Pulmonary artery endothelial cell (primary cell): ENCODE measurements around the gene GNAZ. TPM values are rescaled to one million over a fixed set of nuclear protein-coding genes. Genes with fewer than 3 reads are reported as not detected.

Experiments used
- DNase-seq: peaks from one replicate; pipeline ENCODE4 v3.0.0-alpha.2; 2011; ENCODE audit warnings: low read depth, low spot score
- total RNA-seq: library from RNA; depleted of rRNA; stranded (reverse); fragments of >200 nt; gene quantifications from 2 replicates; pipeline ENCODE4 v1.2.3, GENCODE V29; 2014

The GNAZ gene
- total RNA-seq, 1 donor from 2014 or later: 2.8 TPM

DNA sequence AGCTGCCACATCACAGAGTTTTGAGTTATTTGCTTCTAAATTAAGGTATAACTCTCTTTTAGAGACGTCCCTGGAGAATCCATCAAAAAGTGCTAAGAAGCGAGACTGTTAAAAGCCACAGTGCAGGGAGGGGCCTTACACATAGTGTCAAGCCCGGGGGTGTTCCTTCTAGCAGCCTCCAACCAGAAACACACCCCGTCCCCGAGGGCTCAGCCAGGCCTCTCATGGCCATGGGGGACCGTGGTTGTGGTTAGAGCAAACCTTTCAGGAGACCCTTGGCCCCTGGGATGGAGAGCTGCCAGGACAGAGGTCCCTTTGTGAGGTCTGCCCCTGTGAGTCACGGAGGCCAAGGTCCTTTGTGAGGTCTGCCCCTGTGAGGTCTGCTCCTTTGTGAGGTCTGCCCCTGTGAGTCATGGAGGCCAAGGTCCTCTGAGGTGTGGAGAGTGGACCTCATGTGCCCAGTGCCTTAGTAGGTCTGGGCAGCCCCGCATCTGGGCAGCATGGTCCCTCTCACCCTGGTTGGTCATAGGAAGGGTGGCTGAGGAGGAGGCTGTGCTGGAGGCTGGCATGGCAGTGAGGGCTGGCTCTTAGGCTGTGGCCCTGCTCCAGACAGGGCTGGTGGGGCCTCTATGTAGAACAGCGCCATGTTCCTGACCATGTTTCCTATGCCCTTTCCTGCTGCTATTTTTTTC is 5.4 kb downstream of the GNAZ start:
- DNase-seq: no peak

DNA sequence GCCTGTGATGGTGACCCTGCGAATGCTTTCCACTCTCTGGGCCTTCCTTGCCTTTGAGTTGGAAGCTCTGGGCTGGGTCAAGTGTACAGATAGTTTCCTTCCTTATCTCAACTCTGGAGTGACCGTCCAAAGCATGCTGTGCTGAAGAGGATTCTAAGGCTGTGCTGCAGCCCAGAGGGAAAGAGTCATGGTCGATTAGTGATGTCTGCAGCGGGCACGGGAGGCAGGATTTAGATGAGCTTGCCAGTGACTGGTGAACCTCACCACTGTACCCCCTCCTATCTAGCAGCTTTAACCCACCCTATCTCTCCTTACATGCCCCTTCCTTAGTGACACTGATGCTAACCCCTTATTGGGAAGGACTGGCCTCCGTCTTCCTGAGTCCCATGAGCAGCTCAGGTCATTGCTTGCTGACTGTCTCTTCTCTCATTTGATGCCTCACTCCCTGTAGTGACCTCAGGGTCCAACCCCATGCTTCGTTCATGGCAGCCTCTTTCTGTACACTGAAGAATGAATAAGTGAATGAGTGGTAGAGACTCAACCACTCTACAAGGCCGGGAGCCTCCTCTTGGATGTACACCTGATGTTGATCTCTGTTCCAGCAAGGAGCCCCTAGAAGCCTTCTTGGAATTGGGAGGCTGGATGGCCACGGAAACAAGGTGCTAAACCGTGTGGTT is 6.7 kb downstream of the GNAZ start:
- no peak for DNase-seq

DNA sequence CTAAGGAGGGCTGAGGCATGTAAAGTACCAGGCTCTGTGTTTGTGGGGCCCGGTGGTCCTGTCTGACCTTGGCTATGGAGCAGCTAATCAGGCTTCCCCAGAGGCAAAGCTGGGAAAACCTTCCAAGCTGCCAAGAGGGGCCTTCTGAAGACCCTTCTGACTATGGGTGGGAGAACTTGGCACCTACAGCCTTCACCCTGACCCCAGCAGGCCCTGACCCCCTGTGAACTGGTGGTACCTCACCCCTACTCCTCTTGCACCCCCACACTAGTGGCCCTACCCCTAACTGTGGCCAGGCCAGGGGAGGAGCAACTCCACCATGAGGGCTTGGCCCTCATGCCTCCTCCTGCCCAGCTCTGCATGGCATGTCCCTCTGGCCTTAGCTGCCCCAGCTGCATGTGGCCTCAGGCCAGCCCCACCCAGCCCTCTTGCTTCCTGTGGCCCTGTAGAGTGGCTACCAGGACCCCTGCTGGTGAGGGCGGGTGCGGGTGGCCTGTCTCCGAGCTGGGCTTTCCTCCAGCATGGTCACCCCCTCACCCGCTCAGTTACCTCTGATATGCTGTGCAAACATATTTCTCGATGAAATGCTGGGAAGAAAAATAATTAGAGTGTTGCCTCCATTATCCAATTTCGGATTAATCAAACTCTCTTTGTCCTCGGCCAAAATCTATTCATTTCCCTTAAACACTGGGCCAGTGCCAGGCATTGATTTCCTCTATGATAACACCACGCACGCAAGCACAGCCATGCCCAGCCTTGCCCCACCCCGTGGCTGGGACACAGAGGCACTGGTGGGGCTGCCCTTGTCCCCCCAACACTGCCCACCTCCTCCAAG is 7.5 kb downstream of the GNAZ start:
- DNase-seq: no peak

DNA sequence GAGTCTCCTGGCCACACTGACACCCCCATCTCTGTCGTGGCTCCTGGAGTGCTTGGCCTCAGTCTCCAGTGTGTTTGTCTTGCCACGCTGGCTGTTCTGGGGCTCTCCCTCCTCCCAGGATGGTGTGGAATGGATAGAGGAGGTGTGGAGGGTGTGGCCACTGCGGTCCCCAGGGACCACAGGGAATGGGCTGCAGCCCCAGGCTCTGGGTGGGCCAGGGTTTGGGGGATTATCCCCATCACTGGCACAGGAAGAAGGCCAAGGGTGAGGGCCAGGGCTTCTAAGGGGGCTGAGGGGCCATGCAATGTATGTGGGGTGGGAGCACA is 8.1 kb downstream of the GNAZ start:
- DNase-seq: no peak

DNA sequence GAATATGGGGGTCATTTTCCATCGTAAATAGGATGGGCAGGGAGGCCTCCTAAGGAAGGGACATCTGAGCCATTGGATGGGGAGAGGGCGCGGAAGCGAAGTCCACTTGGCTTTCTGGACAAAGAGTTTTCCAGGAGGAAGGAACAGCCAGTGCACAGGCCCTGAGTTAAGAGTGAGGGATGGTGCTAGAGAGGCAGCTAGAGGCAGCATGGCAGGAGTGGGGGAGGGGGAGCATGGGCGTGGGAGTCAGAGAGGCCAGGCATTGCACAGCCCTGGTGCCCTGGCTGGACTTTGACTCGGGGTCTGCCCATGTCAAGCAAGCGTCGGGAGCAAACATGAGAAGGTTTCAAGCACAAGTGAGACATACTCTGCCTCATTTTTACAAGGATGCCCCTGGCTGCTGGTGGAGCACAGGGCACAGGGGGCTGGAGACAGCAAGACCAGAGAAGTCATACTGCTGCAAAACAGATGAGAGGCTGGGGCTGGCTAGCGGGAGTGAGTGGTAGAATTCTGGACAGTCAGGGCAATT is 9.0 kb downstream of the GNAZ start:
- DNase-seq: no peak

DNA sequence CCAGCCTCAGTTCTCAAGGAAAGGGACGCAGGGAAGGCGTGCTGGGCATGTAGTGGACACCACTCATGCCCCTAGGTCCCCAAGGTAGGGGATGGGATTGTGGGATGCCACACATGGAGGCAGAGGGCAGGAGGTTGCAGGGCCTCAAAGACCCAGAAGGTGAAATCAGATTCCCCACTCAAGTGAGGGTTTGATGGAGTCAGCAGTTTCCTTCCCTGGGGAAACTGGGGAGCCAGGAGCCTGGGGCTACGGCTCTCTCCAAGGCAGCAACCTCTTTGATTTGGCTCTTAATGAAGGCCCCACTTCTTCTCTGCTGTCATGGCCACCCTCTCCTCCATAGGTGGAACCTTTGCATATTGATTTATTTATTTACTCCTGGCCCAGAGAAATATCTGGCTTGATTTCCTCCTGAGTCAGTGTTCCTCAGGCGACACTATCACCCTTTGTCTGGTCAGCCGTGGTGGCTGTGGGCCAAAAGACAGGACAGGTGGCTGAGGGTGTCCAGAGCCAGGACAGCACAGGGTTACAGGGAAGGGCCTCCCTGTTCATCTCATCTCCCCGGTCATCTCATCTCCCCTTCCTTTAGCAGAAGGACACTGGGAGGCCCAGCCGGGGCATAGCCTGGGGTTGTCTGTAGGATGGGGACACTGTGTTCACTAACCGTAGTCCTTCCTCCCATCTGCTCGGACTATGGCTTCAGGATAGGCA is 9.6 kb downstream of the GNAZ start:
- no peak for DNase-seq

DNA sequence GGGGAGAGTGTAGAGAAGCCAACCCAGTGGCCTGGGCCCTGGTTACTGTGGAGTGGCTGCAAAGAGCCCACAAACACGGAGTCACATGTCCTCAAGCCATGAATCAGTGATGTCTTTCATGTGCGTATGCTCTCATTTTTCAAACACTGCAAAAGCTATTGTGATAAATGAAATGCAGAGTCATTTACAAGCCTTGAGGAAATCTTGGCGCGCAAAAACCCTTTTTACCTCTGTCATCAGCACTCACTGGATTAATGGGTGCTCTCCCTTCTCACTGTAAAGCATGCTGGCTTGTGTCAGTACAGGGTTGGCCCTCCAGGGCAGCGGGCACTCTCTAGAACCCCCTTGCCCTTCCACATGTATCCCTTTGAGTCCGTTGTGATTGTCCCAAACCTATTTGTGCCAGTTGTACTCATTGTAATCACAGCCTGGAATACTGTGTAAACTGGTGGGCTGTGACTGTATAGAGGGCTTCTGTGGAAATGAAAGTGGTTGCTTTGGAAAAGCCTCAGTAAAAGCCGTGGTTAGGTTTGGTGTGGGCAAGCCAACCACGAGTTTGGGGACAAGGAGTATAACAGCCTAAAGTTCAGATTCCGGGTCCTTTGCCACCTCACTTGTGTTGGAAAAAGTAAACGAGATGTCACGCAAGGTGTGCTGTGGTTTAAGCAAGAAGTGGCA is 10.4 kb downstream of the GNAZ start:
- DNase-seq: no peak

DNA sequence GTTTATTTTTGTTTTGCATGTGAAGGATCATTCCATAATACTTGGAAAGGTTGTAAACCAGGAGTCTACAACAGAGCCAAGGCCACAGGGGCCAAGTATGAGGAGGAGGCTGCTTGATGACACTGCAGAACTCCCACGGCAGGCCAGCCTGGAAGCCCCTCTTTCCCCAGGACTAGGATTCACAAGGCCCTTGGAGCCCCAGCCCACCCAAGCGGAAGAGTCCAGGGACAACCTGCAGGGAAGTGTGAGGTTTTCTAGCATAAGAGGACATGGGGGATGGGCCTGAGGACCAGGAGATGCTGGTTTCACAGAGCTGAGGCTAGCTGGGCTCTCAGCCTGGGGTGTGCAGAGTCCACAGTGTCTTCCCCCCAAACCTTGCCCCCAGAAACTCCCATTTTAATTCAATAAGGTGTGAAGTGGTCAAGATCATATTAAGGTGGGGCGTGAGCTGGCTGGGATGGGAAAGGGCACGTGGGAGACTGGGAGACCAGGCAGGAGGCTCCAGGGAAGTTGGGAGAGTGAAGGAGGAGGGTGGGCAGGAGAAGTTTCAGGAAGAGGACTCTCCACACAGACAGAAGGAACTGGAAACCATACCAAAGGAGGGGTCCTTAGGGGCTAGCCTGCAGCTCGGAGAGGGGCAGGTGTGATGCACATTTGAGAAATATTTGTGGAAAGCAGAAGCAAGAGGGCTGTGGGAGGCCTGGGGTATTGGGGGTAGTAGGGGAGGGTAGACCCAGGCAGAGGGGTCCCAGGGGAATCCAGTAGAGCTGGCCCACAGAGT is 12.4 kb downstream of the GNAZ start:
- DNase-seq: no peak

DNA sequence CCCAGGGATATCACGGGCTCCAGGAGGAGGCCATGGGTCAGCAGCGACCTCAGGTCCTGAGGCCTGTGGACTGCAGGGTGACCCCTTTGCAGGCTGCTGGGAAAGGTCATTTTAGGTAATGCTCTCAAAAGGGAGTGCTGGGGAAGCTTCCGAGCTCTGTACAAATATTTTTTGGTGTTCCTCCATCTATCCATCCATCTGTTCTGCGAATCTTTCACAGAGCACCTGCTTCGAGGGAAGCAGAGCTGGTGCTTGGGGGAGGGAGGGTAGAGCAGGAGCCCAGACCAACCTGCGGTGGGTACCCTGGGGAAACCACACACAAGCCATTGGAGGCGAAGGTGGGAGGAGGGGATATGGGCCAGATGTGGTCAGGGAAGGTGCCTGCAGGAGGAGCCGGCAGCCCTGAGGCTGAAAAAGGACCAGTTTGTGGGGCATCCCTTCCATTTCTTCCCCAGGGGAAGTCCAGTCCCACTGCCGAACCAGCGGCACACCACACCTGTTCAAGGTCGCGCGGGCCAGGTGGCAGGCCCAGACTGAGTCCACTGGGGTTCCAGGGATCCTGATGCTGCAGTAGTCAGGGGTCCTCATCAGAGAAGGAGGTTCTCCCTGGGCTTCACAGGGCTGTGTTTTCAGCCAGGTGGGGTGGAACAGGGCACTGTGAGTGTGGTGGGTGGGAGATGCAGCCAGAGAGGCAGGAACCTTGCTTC is 13.1 kb downstream of the GNAZ start:
- DNase-seq: no peak

DNA sequence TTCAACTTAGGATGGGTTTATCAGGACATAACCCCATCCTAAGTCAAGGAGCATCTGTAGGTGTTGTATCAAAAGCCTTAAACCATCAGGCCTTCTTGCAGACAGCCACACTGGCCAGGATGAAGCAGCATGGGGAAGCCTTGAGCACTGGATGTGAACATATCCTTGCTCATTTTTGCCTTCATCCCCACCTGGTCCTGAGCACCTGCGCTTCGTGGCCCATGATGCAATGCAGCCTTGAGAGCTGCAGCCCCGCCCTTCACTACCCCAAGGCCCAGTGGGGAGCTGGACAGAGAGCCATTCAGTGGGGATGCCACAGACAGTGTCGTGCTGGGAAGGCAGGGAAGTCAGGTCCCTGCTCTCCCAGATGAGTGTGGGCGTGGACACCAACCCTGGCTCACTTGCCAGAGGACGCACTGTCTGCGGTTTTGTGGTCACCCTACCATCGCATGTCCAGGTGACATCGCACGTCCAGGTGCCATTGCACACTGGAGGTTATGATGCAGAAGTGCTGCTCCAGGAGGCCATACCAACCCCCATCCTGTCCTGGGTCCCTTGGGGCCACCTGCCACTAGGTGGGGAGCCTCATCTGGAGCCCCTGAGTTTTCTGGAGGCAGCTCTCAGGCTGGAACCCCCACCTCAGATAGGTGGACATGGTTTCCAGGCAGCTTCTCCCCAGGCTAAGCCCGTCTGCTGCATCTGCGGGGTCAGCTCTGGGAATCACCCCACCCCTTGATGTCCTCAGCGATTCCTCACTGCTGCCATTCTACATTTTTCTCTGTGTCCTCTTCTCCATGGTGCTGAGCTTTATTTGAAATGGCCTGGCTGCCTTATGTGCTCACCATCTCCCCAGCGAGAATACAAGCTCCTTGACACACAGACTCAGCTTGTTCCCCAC is 14.4 kb downstream of the GNAZ start:
- DNase-seq: no peak

DNA sequence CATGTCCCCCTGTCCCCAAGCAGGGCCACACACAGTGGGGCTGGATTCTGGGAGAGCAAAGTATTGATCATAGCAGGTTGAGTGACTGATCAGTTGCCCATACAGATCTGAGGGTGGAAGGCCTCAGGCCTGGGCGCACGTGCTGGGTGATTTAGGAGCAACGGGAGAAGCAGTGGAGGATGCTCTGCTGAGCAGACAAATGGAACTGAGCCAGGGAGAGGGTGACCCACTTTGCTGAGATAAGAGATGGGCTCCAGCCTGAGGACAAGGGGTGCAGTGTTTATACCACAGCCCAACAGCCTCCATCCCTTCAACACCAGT is 15.0 kb downstream of the GNAZ start:
- DNase-seq: no peak

DNA sequence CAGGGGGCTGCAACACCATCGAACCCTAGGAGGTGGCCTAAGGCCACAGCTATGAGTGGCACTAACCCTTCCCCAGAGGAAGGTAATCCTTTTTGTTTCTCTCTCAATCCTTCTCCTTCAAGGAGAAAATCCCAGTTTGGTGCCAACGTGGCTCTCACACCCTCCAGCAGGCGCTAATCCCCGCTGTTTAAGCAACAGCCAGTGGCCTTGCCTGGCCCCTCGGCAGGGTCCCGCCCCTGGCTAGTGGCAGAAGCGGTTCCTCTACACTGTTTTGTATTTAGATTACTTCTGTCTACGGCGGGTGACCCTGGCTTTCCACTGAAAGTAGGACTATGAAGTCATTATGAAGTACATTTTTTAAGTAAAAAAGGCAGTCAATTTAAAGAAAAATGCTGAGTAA is 15.5 kb downstream of the GNAZ start:
- no peak for DNase-seq

DNA sequence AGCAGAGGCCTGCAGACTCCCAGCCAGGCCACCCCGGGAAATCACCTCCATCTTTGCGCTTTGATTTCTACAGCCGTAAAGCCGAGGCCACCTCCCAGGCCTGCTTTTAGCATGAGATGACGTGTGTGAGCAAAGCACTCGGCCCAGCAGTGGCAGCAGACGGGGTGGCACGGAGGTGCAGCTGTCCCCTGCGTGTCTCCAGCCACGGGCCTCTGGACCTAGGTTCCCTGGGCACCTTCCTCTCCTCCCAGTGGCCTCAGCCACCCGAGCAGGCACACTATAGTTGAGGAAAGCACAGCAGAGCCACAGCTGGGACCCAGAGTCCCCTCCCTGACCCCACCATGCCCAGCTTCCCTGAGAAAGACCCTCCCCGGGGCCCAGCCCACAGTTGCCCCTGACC is 15.9 kb downstream of the GNAZ start:
- DNase-seq: no peak

DNA sequence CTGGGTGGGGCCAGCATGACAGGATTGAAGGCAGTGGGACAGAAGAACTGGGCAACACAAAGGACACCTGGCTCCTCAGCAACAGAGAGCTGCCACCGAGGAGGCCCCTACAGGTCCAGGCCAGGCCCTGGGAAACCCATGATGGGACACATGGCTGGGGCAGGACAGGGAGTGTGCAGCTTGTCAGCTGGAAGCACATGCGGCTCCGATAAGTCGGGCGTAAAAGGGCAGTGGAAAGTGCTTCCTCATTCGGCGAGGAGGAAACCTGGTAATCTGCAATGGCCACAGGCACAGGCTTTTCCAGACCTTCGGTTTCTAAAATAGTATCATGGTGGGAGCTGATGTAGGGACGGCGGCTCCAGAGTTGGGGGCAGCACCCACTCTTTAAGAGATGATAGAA is 16.5 kb downstream of the GNAZ start:
- DNase-seq: no peak

DNA sequence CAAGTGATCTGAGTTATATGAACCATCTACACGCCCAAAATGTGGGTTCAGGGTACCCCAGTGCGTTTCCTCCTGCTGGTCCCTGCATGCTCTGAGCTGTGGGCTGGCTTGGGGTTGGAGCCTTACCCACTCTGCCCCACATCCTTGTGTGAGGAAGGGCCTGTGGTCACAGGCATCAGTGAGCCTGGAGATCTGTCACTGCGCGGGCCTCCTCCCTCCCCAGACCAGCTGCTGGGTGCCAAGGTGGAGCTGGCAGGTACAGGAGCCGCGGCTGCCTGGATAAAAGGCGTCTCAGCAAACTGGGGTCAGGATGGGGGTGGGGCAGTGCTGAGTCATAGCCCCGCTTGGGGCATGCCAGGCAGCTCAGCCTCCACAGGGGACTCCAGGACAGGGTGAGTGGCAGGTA is 17.9 kb downstream of the GNAZ start:
- DNase-seq: no peak

DNA sequence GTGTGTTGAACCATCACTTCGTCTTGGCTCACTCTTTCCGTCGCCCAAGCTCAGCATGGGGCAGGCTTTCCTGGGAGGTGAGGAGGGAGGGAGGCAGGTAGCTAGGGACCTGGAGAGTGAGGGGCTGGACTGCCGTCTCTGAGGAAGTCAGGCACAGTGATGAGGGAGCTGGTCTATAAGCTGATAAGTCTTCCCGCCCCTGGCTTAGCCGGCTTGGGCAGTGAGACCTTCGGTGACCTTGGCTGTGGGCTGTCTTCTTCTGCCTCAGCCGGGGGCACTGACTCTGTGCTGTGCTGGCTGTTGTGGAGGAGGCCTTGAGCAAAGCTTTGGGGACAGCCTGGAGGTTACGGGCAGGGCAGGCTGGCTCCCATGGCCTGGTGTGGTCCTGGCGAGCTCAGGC is 18.7 kb downstream of the GNAZ start:
- no peak for DNase-seq

DNA sequence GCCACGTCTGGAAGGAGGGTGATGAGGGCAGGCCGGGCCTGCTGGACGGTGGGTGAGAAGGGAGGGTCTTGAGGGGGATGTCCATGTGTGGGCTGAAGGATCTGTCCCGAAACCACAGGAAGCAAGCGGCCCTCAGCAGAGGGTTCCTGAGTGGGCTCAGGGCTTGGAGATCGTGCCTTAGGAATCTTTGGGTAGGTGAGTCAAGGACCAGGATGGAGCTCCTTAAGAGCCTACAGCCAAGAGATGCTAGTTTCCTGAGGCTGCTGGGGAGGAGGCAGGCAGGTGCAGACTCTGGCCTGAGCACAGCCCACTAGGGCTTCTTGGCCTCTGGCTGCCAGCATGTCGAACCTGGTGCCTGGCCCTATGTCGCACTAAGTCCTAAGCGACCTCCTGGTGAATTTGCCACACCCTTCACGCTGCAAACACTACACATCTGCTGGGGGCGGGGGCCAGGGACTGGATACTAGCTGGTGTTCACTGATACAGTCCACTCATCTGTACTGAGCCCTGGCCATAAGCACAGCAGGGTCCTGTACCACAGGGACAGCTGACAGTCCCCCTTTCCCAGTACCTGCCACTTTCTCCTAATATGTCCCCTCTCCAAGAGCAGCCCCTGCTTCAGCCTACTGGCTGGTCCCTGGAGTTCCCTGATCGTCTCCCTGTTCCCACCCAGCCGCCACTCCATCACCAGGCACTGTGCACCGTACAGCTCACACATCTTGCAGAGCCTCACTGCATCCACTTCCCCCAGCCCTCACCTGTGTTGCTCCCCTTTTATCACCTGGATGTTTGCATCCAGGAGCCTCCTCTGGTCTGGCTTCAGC is 19.5 kb downstream of the GNAZ start:
- no peak for DNase-seq

DNA sequence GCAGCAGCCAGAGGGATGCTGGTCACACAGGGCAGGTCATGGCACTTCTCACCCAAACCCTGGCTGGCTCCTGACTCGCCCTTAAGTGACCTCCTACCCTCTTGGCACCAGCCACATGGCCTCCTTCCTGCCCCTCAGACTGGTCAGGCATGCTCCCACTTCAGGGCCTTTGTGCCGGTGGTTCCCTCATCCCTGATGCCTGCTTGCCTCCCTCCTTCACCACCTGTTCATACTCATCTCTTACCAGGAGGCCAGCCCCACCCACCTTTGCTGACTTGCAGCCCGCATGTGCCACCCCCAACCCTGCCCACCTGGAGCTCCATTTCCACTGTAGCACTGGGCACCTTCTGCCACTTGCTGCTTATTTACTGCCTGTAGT is 20.1 kb downstream of the GNAZ start:
- no peak for DNase-seq
